HG03139 (cell line): ENCODE measurements around the gene RNF13.
"Not testable (repeated sequence)": the region's sequence is repeated elsewhere in the genome, so short reads cannot be mapped to it uniquely, and the experiment has no call there.

Experiments used
- ATAC-seq: cut with Tn5 transposase; IDR thresholded peaks from one replicate; pipeline ENCODE4 v1.9.1; 2021; ENCODE audit not compliant: unreplicated experiment

Gene RNF13

DNA sequence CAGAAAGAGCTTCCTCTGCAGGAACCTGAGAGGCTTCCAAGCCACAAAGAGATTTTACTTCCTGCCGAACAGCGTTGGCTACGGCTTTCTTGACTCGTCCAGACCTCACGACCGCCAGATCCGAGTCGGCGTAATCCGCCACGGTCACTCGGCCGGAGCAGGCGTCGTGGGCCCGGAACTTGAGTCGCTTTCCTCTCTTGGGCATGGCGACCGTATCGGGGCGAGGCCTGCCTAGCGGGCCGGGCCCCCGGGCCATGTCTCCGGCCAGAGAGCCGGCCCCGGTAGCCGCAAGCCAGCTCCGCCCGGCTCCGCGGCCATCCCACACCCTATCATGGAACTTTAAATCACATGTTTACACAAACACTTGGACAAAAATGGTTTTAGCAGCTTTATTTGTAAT is 170.0 kb downstream of the RNF13 start:
- ATAC-seq = not testable (repeated sequence)

DNA sequence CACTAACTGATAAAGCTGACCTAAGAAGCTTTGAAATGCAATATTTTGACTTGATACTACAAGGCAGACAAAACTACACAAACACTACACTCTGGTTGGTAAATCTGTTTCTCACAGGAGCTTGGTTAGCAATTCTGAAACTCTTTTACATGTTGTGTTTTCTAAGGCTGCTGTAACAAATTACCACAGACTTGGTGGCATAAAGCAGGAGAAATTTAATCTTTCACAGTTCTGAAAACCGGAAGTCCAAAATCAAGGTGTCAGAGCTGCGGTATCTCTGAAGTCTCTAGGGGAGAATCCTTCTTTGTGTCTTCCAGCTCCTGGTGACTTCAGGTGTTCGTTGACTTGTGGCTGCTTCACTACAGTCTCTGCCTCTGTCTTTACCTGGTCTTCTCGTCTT is 170.6 kb downstream of the RNF13 start:
- no peak for ATAC-seq

DNA sequence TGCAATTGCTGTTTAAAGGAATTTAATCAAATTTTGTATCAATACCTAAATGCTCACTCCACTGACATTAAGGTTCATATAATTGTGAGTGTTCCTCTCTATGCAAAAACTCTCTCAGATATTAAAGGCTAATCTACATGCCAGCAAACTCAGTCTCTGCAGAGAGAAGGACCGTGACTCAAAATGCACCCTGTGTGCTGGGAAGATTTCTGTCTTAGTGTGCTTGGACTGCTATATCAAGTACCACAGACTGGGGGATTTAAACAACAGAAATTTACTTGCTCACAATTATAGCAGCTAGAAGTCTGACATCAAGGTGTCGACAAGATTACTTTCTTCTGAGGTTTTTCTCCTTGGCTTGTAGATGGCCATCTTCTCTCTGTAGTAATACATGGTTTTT is 176.3 kb downstream of the RNF13 start:
- no peak for ATAC-seq

DNA sequence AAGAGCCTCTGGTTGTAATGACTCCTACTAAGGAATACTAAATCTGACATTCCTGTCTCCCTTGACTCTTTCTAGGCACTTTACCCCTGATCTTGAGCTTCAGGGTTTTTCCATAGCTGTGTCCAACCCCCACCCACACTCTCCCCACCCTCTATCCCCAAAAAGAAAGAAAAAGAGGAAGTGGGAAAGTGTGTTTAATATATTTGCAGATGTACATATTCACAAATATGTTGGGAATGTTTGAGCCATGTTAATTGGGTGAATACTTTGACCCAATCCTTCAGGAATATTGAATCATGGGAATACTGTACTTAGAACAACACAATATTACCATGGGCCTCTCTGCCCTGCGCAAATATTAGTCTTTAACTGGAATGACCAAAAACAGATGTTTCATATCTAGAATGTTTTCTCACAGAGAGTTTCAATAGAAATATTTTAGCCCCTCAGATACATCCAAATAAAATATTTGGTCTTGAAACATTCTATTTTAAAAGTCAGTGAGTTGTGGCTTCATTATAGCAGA is 177.5 kb downstream of the RNF13 start:
- no peak for ATAC-seq

GRCh38 chr3:149992416-149993058 is 179.5 kb downstream of the RNF13 start:
- no peak for ATAC-seq

DNA sequence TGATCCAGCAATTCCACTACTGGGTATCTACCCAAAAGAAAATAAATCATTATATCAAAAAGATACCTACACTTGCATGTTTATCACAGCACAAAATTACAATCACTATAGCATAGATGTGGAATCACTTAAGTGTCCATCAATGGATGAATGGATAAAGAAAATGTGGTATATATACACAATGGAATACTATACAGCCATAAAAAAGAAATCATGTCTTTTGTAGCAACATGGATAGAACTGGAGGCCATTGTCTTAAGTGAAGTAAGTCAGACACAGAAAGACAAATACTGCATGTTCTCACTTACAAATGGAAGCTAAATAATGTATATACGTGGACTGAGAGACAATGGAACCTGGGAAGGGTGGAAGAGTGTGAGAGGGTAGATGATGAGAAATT is 185.9 kb downstream of the RNF13 start:
- ATAC-seq = no peak

- no peak for ATAC-seq
Observed at GRCh38 chr3:149999421-149999820, 186.4 kb downstream of the RNF13 start.

- no peak for ATAC-seq
Observed at GRCh38 chr3:150000641-150001040, 187.6 kb downstream of the RNF13 start.

- no peak for ATAC-seq
Observed at GRCh38 chr3:150005243-150006112, 192.5 kb downstream of the RNF13 start.

- no peak for ATAC-seq
Observed at GRCh38 chr3:150006794-150007193, 193.8 kb downstream of the RNF13 start.
